NB4 (cell line): ENCODE data around the gene SIK2.

Source experiments
- CTCF ChIP-seq: IDR thresholded peaks from one replicate; pipeline ENCODE4 v1.5.1; 2012; ENCODE audit warnings: low read depth, low read length
- MAX ChIP-seq: IDR thresholded peaks from 2 replicates; pipeline ENCODE4 v1.6.1; 2011; ENCODE audit warnings: low read depth, low read length
- MYC ChIP-seq: IDR thresholded peaks from 2 replicates; pipeline ENCODE4 v1.6.1; 2011; ENCODE audit warnings: low read depth, low read length
- POLR2A ChIP-seq: IDR thresholded peaks from 2 replicates; pipeline ENCODE4 v1.6.1; 2011; ENCODE audit warnings: mild to moderate bottlenecking; ENCODE audit not compliant: insufficient read length; ENCODE audit errors: extremely low read depth

GRCh38 chr11:111631666-111632039 lies 29.4 kb downstream of the SIK2 start:
- TF ChIP-seq CTCF (no peak), POLR2A (no peak), MAX (no peak), MYC (no peak)
